SK-N-SH (cell line): Measurements from ENCODE around the gene SLX4IP. TPM values are rescaled to one million over a fixed set of nuclear protein-coding genes. Genes with fewer than 3 reads are reported as not detected.

Experiments
- CTCF ChIA-PET: fragments of 300-600, 350-600 bp; formaldehyde crosslinking; extraction: SDS; loops from one replicate; lab custom pipeline; 2021; lab: Yijun Ruan, JAX
- POLR2A ChIA-PET: fragments of 350-600 bp; sonication (Branson Sonifier 250); formaldehyde crosslinking; extraction: SDS; loops from one replicate; lab custom pipeline; 2020; ENCODE audit warnings: antibody characterized with exemption, inconsistent platforms; lab: Yijun Ruan, JAX
- DNase-seq: peaks from one replicate; pipeline ENCODE4 v3.0.0; 2012
- H2AFZ ChIP-seq: fragments of 200-600 bp; sonication (generic); 2 replicates; pipeline ENCODE4 v1.8.1; 2016; ENCODE audit warnings: antibody characterized with exemption, mild to moderate bottlenecking, low read depth
- H3F3A ChIP-seq: fragments of 200-600 bp; sonication (generic); replicated peaks from 2 replicates; pipeline ENCODE3; 2016; ENCODE audit warnings: antibody characterized with exemption, mild to moderate bottlenecking; ENCODE audit not compliant: insufficient read depth
- H3K27ac ChIP-seq, 2 experiments: fragments of 200-500 bp in 1 of 2; fragments of 200-600 bp in 1 of 2; sonication (Bioruptor generic) in 1 of 2; sonication (generic), shearing (Covaris generic) in 1 of 2; 2 replicates each; pipeline versions ENCODE4 v1.5.1 to v1.6.1; 2014 to 2016; ENCODE audit warnings: low read depth in 2 of 2, inconsistent platforms in 1 of 2, low read length in 1 of 2, mild to moderate bottlenecking in 1 of 2, mixed read lengths in 1 of 2
- H3K27me3 ChIP-seq: fragments of 200-600 bp; sonication (generic), shearing (Covaris generic); 2 replicates; pipeline ENCODE4 v1.6.1; 2016; ENCODE audit warnings: mixed run types; ENCODE audit not compliant: insufficient read depth
- H3K36me3 ChIP-seq, 2 experiments: fragments of 200-500 bp in 1 of 2; fragments of 200-600 bp in 1 of 2; sonication (Bioruptor generic) in 1 of 2; sonication (generic) in 1 of 2; replicated peaks in 1 of 2; 2 replicates each; pipeline versions ENCODE3 to v1.5.1; 2014 to 2016; ENCODE audit warnings: low read length in 1 of 2, mild to moderate bottlenecking in 1 of 2; ENCODE audit not compliant: insufficient read depth in 2 of 2, control insufficient read depth in 1 of 2
- H3K4me1 ChIP-seq, 2 experiments: fragments of 200-500 bp in 1 of 2; fragments of 200-600 bp in 1 of 2; sonication (Bioruptor generic) in 1 of 2; sonication (generic), shearing (Covaris generic) in 1 of 2; 2 replicates each; pipeline versions ENCODE4 v1.5.1 to v1.6.1; 2014 to 2016; ENCODE audit warnings: low read depth in 1 of 2, low read length in 1 of 2, mixed run types in 1 of 2; ENCODE audit not compliant: insufficient read depth in 2 of 2, control insufficient read depth in 1 of 2
- H3K4me2 ChIP-seq: fragments of 200-600 bp; sonication (generic), shearing (Covaris generic); 2 replicates; pipeline ENCODE4 v1.6.1; 2017; ENCODE audit warnings: mixed run types
- H3K4me3 ChIP-seq, 2 experiments: fragments of 200-500 bp in 1 of 2; fragments of 200-600 bp in 1 of 2; sonication (Bioruptor generic) in 1 of 2; sonication (generic), shearing (Covaris generic) in 1 of 2; 2 replicates each; pipeline versions ENCODE4 v1.5.1 to v1.8.1; 2014 to 2016; ENCODE audit warnings: low read depth in 2 of 2, inconsistent platforms in 1 of 2, low read length in 1 of 2, mild to moderate bottlenecking in 1 of 2, mixed read lengths in 1 of 2, moderate library complexity in 1 of 2
- H3K79me2 ChIP-seq: fragments of 200-600 bp; sonication (generic); 2 replicates; pipeline ENCODE4 v1.8.1; 2017; ENCODE audit warnings: mild to moderate bottlenecking; ENCODE audit not compliant: insufficient read depth
- H3K9ac ChIP-seq: fragments of 200-600 bp; sonication (generic); 2 replicates; pipeline ENCODE4 v1.6.1; 2017; ENCODE audit warnings: mixed run types
- H3K9me2 ChIP-seq: fragments of 200-600 bp; sonication (generic); 2 replicates; pipeline ENCODE4 v1.6.1; 2017; ENCODE audit warnings: mixed run types
- H3K9me3 ChIP-seq: fragments of 200-600 bp; sonication (generic); 2 replicates; pipeline ENCODE4 v1.6.1; 2017; ENCODE audit warnings: mixed run types, mild to moderate bottlenecking, moderate library complexity
- H4K20me1 ChIP-seq: fragments of 200-600 bp; sonication (generic); 2 replicates; pipeline ENCODE4 v1.6.1; 2017; ENCODE audit warnings: mild to moderate bottlenecking, mixed run types; ENCODE audit not compliant: insufficient read depth
- CHD2 ChIP-seq: fragments of 150-350 bp; IDR thresholded peaks from 2 replicates; pipeline ENCODE4 v1.6.1; 2018; ENCODE audit warnings: low read length; ENCODE audit not compliant: partially characterized antibody
- ELF1 ChIP-seq: IDR thresholded peaks from 2 replicates; pipeline ENCODE4 v1.4.0; 2012
- EP300 ChIP-seq, 2 experiments: IDR thresholded peaks; 2 replicates each; pipeline versions ENCODE4 v1.4.0 to v1.6.1; 2012; ENCODE audit warnings: borderline replicate concordance in 1 of 2, low read depth in 1 of 2, low read length in 1 of 2
- FOSL2 ChIP-seq: IDR thresholded peaks from 2 replicates; pipeline ENCODE4 v1.4.0; 2012; ENCODE audit warnings: low read depth, mild to moderate bottlenecking, moderate library complexity, borderline replicate concordance
- FOXJ3 ChIP-seq: sonication (generic); formaldehyde crosslinking; IDR thresholded peaks from 2 replicates; pipeline ENCODE4 v1.5.1; 2020; ENCODE audit warnings: mild to moderate bottlenecking, missing genetic modification reagents
- FOXM1 ChIP-seq: IDR thresholded peaks from 2 replicates; pipeline ENCODE4 v1.4.0; 2012; ENCODE audit warnings: low read depth, mild to moderate bottlenecking
- GABPA ChIP-seq: IDR thresholded peaks from 2 replicates; pipeline ENCODE4 v1.4.0; 2012; ENCODE audit warnings: low read depth, mild to moderate bottlenecking
- GATA2 ChIP-seq: sonication (generic); formaldehyde crosslinking; IDR thresholded peaks from 2 replicates; pipeline ENCODE4 v1.5.0; 2020; ENCODE audit warnings: mild to moderate bottlenecking, missing genetic modification reagents
- JUND ChIP-seq: IDR thresholded peaks from 2 replicates; pipeline ENCODE4 v1.4.0; 2012
- MEF2A ChIP-seq: IDR thresholded peaks from 2 replicates; pipeline ENCODE4 v1.4.0; 2012; ENCODE audit warnings: low read depth, borderline replicate concordance
- MXI1 ChIP-seq: IDR thresholded peaks from 2 replicates; pipeline ENCODE4 v1.6.1; 2012; ENCODE audit warnings: mild to moderate bottlenecking, low read depth, low read length, improper control_type of control experiment
- NFIC ChIP-seq: IDR thresholded peaks from 2 replicates; pipeline ENCODE4 v1.4.0; 2012; ENCODE audit warnings: borderline replicate concordance
- POLR2AphosphoS5 ChIP-seq: IDR thresholded peaks from 2 replicates; pipeline ENCODE4 v1.6.1; 2012; ENCODE audit warnings: low read depth, low read length
- RAD21 ChIP-seq: IDR thresholded peaks from 2 replicates; pipeline ENCODE4 v1.6.1; 2012; ENCODE audit warnings: mild to moderate bottlenecking, low read length
- RCOR1 ChIP-seq: fragments of 150-350 bp; IDR thresholded peaks from 2 replicates; pipeline ENCODE4 v1.6.1; 2017; ENCODE audit warnings: antibody characterized with exemption, low read length
- SIN3A ChIP-seq: IDR thresholded peaks from 2 replicates; pipeline ENCODE4 v1.6.1; 2012; ENCODE audit warnings: low read depth, mild to moderate bottlenecking, low read length, moderate library complexity, borderline replicate concordance
- SMC3 ChIP-seq: IDR thresholded peaks from 2 replicates; pipeline ENCODE4 v1.6.1; 2012; ENCODE audit warnings: low read depth, low read length, improper control_type of control experiment
- TAF1 ChIP-seq: IDR thresholded peaks from 2 replicates; pipeline ENCODE4 v1.6.1; 2012; ENCODE audit warnings: low read depth, mild to moderate bottlenecking, low read length, moderate library complexity, borderline replicate concordance
- TCF12 ChIP-seq: IDR thresholded peaks from 2 replicates; pipeline ENCODE4 v1.4.0; 2012
- TEAD4 ChIP-seq: IDR thresholded peaks from 2 replicates; pipeline ENCODE4 v1.4.0; 2012; ENCODE audit warnings: mild to moderate bottlenecking, borderline replicate concordance; ENCODE audit not compliant: insufficient read depth
- WGBS: methylation state at CpG from one replicate; pipeline ENCODE4 v1.1.6; 2017; ENCODE audit warnings: low lambda C conversion rate; 5-methylcytosine and 5-hydroxymethylcytosine counted together
- polyA plus RNA-seq, 3 experiments: library from polyadenylated mRNA; depleted of rRNA; stranded (reverse); fragments of >200 nt; gene quantifications; 2 replicates each; pipeline ENCODE4 v1.2.3, GENCODE V29; 2012
- TF ChIP-seq, protein P1 (sequence below): fragments of 200-600 bp; sonication (generic); IDR thresholded peaks from 2 replicates; pipeline ENCODE4 v1.6.1; 2017; ENCODE audit warnings: antibody characterized with exemption, mild to moderate bottlenecking, moderate library complexity
- TF ChIP-seq, protein P2 (sequence below): fragments of 150-350 bp; IDR thresholded peaks from 2 replicates; pipeline ENCODE4 v1.6.1; 2017; ENCODE audit warnings: antibody characterized with exemption, low read length, low read depth, borderline replicate concordance
- TF ChIP-seq, protein P3 (sequence below): IDR thresholded peaks from 2 replicates; pipeline ENCODE4; 2012
- TF ChIP-seq, protein P4 (sequence below): IDR thresholded peaks from 2 replicates; pipeline ENCODE4 v1.6.1; 2012; ENCODE audit warnings: mild to moderate bottlenecking, low read depth, low read length, moderate library complexity
- TF ChIP-seq, protein P5 (sequence below): IDR thresholded peaks from 2 replicates; pipeline ENCODE4 v1.4.0; 2012; ENCODE audit warnings: low read depth
- TF ChIP-seq, protein P6 (sequence below): IDR thresholded peaks from 2 replicates; pipeline ENCODE4 v1.4.0; 2012; ENCODE audit warnings: low read depth, borderline replicate concordance

The SLX4IP gene
- polyA plus RNA-seq, 1 of the 3 experiments (the other 2 are of a cell fraction): 1.3 TPM

DNA sequence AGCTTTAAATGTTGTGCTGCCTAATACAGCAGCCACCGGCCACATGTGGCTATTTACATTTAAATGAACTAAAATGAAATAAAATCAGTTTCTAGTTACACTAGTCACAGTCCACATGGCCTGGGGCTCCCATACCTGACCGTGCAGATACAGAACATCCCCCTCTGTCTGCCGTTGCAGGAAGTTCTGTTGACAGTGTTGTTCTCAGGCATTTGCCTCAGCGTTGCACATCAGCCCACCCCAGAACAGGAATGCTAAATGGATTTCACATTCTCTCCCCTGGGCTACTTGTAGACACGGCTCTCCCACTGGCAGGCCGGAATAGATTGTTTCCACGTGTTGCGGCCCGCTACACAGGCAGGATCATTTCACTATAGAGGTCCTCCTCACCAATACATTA, 212.4 kb downstream of the SLX4IP start:
- peaks cover 22 to 60% of the 10 kb centered on the region in 2 experiments for H3K4me1 ChIP-seq
- H3K27ac ChIP-seq: no peak overlapping the region
- peaks cover 4% of the 10 kb centered on the region; the same call in 1 of the 2 replicates for H4K20me1 ChIP-seq
- WGBS: 66% methylated on average over 9 of the region's 9 CpGs
- H3K79me2 ChIP-seq: peaks cover 20% of the 10 kb centered on the region
- ChIA-PET POLR2A (no interaction called here), CTCF (no interaction called here)
- no peaks in the 10 kb centered on the region for H3K9me2 ChIP-seq
- no peaks in the 10 kb centered on the region for H3K27me3 ChIP-seq
- peak; percentile 61 for DNase-seq
- H3K9me3 ChIP-seq: no peaks in the 10 kb centered on the region
- H3K4me2 ChIP-seq: no peak overlapping the region
- no peak overlapping the region for H2AFZ ChIP-seq
- H3K36me3 ChIP-seq: peaks cover 34 to 89% of the 10 kb centered on the region in 2 experiments
- TF ChIP-seq RAD21 (peak; percentile 53), GABPA (no peak), MEF2A (no peak), TEAD4 (no peak), EP300 (IDR thresholded peaks at IDR 0.05; ENCODE audit: borderline replicate concordance in 1 of 2, low read depth in 1 of 2, low read length in 1 of 2) (no peak), SIN3A (no peak), MXI1 (peak; percentile 74; the same call in 1 of the 2 replicates), NFIC (no peak), TCF12 (no peak), CHD2 (no peak), ELF1 (no peak), SMC3 (peak; percentile 32; the same call in 1 of the 2 replicates), RCOR1 (peak; percentile 72; the same call in 1 of the 2 replicates), FOXJ3 (CRISPR knock-in tag) (0 out of 2 replicates have a peak, but pooled peaks have one; percentile 22), FOSL2 (no peak), GATA2 (CRISPR knock-in tag) (peak; percentile 28; the same call in 1 of the 2 replicates), POLR2AphosphoS5 (no peak), TAF1 (no peak), FOXM1 (no peak), JUND (no peak)
- TF ChIP-seq, protein P1, sequence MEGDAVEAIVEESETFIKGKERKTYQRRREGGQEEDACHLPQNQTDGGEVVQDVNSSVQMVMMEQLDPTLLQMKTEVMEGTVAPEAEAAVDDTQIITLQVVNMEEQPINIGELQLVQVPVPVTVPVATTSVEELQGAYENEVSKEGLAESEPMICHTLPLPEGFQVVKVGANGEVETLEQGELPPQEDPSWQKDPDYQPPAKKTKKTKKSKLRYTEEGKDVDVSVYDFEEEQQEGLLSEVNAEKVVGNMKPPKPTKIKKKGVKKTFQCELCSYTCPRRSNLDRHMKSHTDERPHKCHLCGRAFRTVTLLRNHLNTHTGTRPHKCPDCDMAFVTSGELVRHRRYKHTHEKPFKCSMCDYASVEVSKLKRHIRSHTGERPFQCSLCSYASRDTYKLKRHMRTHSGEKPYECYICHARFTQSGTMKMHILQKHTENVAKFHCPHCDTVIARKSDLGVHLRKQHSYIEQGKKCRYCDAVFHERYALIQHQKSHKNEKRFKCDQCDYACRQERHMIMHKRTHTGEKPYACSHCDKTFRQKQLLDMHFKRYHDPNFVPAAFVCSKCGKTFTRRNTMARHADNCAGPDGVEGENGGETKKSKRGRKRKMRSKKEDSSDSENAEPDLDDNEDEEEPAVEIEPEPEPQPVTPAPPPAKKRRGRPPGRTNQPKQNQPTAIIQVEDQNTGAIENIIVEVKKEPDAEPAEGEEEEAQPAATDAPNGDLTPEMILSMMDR: peak; percentile 37
- TF ChIP-seq, protein P2, sequence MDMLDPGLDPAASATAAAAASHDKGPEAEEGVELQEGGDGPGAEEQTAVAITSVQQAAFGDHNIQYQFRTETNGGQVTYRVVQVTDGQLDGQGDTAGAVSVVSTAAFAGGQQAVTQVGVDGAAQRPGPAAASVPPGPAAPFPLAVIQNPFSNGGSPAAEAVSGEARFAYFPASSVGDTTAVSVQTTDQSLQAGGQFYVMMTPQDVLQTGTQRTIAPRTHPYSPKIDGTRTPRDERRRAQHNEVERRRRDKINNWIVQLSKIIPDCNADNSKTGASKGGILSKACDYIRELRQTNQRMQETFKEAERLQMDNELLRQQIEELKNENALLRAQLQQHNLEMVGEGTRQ: no peak
- TF ChIP-seq, protein P3, sequence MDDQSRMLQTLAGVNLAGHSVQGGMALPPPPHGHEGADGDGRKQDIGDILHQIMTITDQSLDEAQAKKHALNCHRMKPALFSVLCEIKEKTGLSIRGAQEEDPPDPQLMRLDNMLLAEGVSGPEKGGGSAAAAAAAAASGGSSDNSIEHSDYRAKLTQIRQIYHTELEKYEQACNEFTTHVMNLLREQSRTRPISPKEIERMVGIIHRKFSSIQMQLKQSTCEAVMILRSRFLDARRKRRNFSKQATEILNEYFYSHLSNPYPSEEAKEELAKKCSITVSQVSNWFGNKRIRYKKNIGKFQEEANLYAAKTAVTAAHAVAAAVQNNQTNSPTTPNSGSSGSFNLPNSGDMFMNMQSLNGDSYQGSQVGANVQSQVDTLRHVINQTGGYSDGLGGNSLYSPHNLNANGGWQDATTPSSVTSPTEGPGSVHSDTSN: no peak
- TF ChIP-seq, protein P4, sequence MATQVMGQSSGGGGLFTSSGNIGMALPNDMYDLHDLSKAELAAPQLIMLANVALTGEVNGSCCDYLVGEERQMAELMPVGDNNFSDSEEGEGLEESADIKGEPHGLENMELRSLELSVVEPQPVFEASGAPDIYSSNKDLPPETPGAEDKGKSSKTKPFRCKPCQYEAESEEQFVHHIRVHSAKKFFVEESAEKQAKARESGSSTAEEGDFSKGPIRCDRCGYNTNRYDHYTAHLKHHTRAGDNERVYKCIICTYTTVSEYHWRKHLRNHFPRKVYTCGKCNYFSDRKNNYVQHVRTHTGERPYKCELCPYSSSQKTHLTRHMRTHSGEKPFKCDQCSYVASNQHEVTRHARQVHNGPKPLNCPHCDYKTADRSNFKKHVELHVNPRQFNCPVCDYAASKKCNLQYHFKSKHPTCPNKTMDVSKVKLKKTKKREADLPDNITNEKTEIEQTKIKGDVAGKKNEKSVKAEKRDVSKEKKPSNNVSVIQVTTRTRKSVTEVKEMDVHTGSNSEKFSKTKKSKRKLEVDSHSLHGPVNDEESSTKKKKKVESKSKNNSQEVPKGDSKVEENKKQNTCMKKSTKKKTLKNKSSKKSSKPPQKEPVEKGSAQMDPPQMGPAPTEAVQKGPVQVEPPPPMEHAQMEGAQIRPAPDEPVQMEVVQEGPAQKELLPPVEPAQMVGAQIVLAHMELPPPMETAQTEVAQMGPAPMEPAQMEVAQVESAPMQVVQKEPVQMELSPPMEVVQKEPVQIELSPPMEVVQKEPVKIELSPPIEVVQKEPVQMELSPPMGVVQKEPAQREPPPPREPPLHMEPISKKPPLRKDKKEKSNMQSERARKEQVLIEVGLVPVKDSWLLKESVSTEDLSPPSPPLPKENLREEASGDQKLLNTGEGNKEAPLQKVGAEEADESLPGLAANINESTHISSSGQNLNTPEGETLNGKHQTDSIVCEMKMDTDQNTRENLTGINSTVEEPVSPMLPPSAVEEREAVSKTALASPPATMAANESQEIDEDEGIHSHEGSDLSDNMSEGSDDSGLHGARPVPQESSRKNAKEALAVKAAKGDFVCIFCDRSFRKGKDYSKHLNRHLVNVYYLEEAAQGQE: no peak
- TF ChIP-seq, protein P5, sequence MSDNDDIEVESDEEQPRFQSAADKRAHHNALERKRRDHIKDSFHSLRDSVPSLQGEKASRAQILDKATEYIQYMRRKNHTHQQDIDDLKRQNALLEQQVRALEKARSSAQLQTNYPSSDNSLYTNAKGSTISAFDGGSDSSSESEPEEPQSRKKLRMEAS: no peak
- TF ChIP-seq, protein P6, sequence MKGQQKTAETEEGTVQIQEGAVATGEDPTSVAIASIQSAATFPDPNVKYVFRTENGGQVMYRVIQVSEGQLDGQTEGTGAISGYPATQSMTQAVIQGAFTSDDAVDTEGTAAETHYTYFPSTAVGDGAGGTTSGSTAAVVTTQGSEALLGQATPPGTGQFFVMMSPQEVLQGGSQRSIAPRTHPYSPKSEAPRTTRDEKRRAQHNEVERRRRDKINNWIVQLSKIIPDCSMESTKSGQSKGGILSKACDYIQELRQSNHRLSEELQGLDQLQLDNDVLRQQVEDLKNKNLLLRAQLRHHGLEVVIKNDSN: no peak
- H3K4me3 ChIP-seq: no peak overlapping the region; a peak in 1 of 4 replicates
- peaks cover 14% of the 10 kb centered on the region for H3F3A ChIP-seq
- no peak overlapping the region for H3K9ac ChIP-seq
